Lower lobe of right lung (tissue), 2 donors: Measurements from ENCODE around the gene BUB1B. TPM values are rescaled to one million over a fixed set of nuclear protein-coding genes. Genes with fewer than 3 reads are reported as not detected.
A peak's percentile ranks its signal among the peaks of the same experiment; 100 is the strongest.

Experiments used
- ATAC-seq, 2 donors: fragments of 200-7000 bp; cut with Tn5 transposase; one replicate each; pipeline ENCODE4 v1.9.1; 2020 to 2022; ENCODE audit warnings: mild to moderate bottlenecking in 2 of 2, moderate library complexity in 2 of 2
- DNase-seq: peaks from one replicate; pipeline ENCODE4 v3.0.0-alpha.2; 2020
- H3K27ac ChIP-seq: fragments of 200-600 bp; one replicate; pipeline ENCODE4 v1.8.0; 2022
- H3K27me3 ChIP-seq: fragments of 200-600 bp; one replicate; pipeline ENCODE4 v1.8.0; 2022; ENCODE audit warnings: low read depth
- H3K36me3 ChIP-seq: fragments of 200-600 bp; one replicate; pipeline ENCODE4 v1.8.0; 2022; ENCODE audit warnings: mild to moderate bottlenecking
- H3K4me1 ChIP-seq: fragments of 200-600 bp; one replicate; pipeline ENCODE4 v1.8.0; 2022
- H3K4me3 ChIP-seq: fragments of 200-600 bp; one replicate; pipeline ENCODE4 v1.8.0; 2022; ENCODE audit warnings: mild to moderate bottlenecking
- H3K9me3 ChIP-seq: fragments of 200-600 bp; one replicate; pipeline ENCODE4 v1.8.0; 2022
- CTCF ChIP-seq: fragments of 200-600 bp; IDR thresholded peaks from one replicate; pipeline ENCODE4 v1.8.0; 2022; ENCODE audit warnings: antibody characterized with exemption, mild to moderate bottlenecking
- intact Hi-C: fragments of 100-400 bp; cut with DNase I; formaldehyde crosslinking; loops from one replicate; pipeline ENCODE4 v1.11.0; 2022
- total RNA-seq: library from RNA; stranded (reverse); fragmentation: NEBNext Ultra II Directional; extraction: Animal tissue kit (Norgen Biotek cat#: 25700); gene quantifications from one replicate; pipeline ENCODE4 v1.2.1, GENCODE V29; 2021
- donor health status: DM: no; HTN: yes; CAD: no; lungs with severe emphysema.

The BUB1B gene
- total RNA-seq, 1 donor from 2014 or later = 1.4 TPM

GRCh38 chr15:40265355-40265754, 104.5 kb downstream of the BUB1B start:
- Histone ChIP-seq H3K36me3 (no peaks in the 10 kb centered on the region), H3K27ac (no peak overlapping the region), H3K4me1 (no peaks in the 10 kb centered on the region), H3K9me3 (no peaks in the 10 kb centered on the region), H3K27me3 (no peaks in the 10 kb centered on the region), H3K4me3 (no peak overlapping the region)
- ATAC-seq (no peak), DNase-seq (no peak)
- no peak for TF ChIP-seq CTCF
- intact Hi-C loops = no loop called here

GRCh38 chr15:40265875-40266274, 105.0 kb downstream of the BUB1B start:
- TF ChIP-seq CTCF = no peak
- H3K4me3 ChIP-seq = no peak overlapping the region
- H3K4me1 ChIP-seq = no peaks in the 10 kb centered on the region
- no peak overlapping the region for H3K27ac ChIP-seq
- ATAC-seq (no peak), DNase-seq (no peak)
- H3K9me3 ChIP-seq = no peaks in the 10 kb centered on the region
- H3K27me3 ChIP-seq = no peaks in the 10 kb centered on the region
- H3K36me3 ChIP-seq = no peaks in the 10 kb centered on the region
- intact Hi-C loops = no loop called here

DNA sequence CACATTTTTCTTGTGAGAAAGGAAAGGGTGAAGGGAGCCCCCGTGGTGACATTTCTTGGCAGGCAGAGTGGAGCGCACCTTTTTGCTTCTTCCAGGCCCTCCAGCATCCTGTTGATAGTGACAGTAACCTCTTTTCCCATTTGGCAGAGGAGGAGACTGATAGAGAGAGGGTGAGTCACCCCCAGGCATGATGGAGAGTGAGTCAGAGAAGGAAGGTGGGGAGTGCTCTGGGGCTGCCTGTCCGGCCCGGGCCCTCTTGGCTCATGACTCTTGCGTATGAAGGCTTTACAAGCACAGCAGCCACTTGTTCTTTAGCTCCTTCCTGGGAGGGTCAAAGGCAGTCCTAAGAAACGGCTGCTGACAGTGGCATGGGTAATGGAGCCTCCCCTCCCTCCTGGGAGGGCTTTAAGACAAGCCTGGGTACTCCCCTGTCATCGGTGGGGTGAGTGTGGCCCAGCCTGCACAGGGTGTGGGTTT, 106.0 kb downstream of the BUB1B start:
- intact Hi-C loops = no loop called here
- no peaks in the 10 kb centered on the region for H3K27me3 ChIP-seq
- ATAC-seq (peak; percentile 57 to 86), DNase-seq (peak; percentile 67)
- no peaks in the 10 kb centered on the region for H3K4me1 ChIP-seq
- no peak for TF ChIP-seq CTCF
- H3K9me3 ChIP-seq = no peaks in the 10 kb centered on the region
- H3K36me3 ChIP-seq = no peaks in the 10 kb centered on the region
- peak overlapping the region; percentile 6 for H3K27ac ChIP-seq
- H3K4me3 ChIP-seq = no peak overlapping the region

- DNase-seq (no peak), ATAC-seq (no peak)
- Histone ChIP-seq H3K27ac (no peak overlapping the region), H3K36me3 (no peaks in the 10 kb centered on the region), H3K4me1 (no peaks in the 10 kb centered on the region), H3K4me3 (no peak overlapping the region), H3K9me3 (no peaks in the 10 kb centered on the region), H3K27me3 (no peaks in the 10 kb centered on the region)
- intact Hi-C loops = no loop called here
- no peak for TF ChIP-seq CTCF
Observed at GRCh38 chr15:40267670-40268069, 106.8 kb downstream of the BUB1B start.

DNA sequence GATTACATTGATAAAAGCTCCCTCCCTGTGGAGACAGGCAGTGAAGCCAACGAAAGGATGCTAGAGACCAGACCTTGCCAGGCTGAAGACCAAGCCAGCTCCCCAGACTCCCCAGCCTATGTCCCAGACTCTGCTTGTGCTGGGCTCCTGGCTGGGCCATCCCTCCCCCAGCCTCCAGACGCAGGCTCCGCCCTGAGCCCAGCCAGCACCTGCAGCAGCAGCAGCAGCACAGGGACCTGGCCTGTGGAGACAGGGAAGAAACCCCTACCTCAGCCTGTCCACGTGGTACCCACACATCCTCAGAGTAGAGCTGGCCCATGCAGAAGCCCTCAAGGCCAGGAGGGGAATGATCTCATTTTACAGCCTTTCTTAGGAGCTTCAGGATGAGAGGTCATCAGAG, 108.7 kb downstream of the BUB1B start:
- Histone ChIP-seq H3K27ac (no peak overlapping the region), H3K4me3 (no peak overlapping the region), H3K4me1 (no peaks in the 10 kb centered on the region), H3K27me3 (no peaks in the 10 kb centered on the region), H3K9me3 (no peaks in the 10 kb centered on the region), H3K36me3 (no peaks in the 10 kb centered on the region)
- intact Hi-C loops = loop anchor here (5.0 to 10.0 kb wide), 2 partner anchors 52 to 225 kb away; no protein-coding TSS in a partner anchor
- DNase-seq (no peak), ATAC-seq (no peak)
- no peak for TF ChIP-seq CTCF
